ENCODE data around the gene TOR3A.

TOR3A gene

DNA sequence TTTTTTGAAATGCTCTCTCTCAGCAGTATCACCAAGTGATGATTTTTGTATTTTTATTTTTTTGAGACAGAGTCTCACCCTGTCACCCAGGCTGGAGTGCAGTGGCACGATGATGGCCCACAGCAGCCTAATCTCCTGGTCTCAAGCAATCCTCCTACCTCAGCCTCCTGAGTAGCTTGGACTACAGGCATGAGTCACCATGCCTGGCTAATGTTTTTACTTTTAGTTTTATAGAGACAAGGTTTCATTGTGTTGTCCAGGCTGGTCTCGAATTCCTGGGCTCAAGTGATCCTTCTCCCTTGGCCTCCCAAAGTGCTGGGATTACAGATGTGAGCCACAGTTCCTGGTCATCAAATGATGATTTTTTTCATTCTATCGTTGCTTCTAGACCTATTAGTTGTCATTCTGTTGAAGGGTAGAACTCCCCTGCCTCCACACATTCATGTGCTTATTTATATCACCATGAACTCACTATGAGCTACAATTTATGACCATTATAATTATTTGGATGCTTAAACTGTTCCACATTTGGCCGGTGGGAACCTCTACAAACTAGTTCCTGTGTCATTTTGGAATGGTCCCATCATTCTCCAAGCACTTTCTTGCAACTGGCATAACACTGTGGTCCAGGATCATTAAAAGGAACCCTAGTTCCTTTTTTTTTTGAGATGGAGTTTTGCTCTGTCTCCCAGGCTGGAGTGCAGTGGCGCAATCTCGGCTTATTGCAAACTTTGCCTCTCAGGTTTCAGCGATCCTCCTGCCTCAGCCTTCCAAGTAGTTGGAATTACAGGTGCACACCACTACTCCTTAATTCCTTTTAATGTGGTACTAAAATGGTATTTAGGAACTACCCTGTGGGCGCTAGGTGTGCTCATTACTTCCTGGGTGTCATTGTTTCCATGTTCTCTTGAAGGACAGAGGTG, 20.2 kb upstream of the TOR3A start:
- DNase-seq (ENCODE audit: extremely low read depth in 1 of 2, low read depth in 1 of 2), result no peak

DNA sequence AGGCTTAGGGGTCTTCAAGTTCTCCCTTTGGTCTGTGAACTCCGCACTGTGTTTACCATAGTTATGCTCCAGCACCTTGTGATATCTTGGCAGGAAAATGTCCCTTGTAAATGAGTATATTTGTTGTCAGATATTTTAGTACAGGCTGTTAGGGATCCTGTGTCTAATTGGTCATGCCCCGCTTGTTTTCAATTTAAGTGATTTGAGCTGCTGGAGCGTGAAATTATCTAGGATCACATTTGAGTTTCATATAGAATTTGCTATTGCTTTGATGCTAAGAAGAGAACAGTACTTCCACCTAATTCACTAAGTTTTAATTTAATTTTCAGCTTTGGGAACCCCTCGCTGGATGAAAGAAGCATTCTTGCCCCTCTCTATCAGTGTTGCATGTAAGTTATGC, 15.4 kb upstream of the TOR3A start:
- no peak for DNase-seq (ENCODE audit: extremely low read depth in 1 of 2, low read depth in 1 of 2)

DNA sequence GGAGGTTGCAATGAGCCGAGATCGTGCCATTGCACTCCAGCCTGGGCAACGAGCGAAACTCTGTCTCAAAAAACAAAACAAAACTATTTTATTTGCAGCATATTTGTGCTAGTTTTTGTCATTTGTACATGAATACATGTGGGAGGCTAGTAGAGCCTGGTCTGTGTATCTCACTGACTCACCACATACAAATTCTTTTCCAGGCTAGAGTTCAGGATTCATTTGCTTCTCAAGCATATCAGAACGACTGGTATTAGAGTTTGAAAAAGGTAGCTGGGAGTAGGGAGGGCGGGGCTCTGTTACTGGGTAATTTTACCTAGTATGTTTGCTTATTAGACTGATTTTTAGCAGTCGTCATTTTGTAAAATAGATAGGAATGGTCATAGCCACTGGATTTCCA, 4.5 kb upstream of the TOR3A start:
- DNase-seq (ENCODE audit: extremely low read depth in 1 of 2, low read depth in 1 of 2), result no peak

DNA sequence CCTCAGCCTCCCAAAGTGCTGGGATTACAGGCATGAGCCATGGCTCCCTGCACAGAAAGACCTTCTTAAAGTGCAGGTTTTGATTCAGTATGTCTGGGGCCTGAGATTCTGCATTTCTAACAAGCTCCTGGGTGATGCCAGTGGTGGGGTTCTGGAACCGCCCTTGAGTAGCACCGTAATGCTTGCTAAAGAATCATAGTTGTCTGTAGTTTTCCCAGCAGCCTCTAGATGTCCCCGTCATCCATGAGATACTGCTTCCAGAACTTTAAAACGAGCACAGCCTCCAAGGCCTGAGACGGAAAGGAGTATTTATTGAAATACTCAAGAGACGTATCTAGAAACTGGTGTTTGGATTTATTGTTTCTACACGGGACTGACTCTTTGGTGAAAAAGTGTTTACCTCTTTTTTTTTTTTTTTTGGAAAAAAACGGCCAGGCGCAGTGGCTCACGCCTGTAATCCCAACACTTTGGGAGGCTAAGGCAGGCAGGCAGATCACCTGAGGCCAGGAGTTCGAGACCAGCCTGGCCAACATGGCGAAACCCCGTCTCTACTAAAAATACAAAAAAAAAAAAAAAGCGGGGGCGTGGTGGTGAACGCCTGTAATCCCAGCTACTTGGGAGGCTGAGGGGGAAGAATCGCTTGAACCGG, 2.6 kb upstream of the TOR3A start:
- DNase-seq (ENCODE audit: extremely low read depth in 1 of 2, low read depth in 1 of 2), result no peak

DNA sequence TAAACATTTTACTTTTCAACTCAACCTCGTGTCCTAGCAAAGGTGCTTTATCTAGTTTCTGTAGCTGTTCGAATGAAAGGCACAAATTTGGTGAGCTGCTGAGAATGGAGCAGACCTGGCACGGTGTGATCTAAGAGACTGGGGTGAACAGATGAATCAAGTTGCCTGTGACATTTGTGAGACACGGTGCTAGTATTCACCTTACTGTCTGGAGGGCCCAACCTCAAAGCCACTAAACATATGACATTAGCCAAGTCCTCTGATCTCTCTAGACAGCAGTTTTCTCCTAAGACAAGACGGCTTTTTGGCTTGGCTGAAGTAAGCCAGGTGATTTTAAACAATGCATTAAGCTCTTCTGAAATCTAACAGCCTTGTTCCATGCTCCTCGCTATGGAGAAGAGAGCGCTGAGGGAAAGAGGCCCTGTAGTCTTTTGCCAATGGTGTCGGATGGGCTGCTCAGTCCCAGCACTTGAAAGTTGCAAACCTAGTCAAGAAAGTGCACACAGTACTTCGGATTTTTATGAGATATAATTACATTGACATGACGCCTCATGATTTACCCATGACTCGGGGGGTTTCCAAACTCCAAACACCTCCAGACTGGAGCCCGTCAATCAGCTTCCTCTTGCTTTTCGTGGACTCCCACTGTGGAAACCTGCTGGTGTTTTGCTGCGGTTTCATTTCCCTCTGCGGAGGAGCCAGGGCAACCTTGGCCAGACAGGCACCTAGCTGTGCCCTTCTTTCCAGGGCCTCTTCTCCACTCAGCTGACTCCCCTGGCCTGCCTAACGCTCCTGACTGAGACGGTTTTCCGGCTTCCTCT, 794 bp upstream of the TOR3A start:
- no peak for DNase-seq (ENCODE audit: extremely low read depth in 1 of 2, low read depth in 1 of 2)

DNA sequence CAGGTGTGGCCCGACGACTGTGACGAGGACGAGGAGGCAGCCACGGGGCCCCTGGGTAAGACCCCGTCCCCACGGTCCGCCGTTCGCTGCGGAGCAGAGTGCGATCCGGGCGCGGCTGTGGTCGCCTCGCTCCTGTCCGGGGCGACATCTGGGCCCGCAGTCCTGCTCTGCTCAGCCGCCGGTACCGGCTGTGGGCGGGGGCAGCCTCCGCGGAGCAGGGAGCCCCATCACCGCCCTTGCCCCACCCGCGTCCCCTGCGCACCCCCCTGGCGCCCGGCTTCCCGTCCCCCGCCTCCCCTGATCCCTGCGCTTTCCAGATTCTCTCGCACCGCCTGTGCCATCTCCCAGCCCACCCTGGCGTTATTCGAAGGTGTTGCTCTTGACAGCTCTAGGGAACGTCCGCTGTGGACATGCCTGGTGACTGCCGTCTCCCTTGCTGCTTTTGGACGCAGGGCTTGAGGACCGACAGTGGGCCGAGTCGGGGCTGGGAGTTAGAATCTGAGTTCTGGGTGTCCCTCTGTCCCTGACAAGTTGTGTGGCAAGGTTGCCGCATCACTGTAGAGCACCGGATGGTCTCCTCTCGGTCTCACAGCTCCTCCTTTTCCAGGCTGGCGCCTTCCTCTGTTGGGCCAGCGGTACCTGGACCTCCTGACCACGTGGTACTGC, 596 bp downstream of the TOR3A start:
- no peak for DNase-seq (ENCODE audit: extremely low read depth in 1 of 2, low read depth in 1 of 2)

DNA sequence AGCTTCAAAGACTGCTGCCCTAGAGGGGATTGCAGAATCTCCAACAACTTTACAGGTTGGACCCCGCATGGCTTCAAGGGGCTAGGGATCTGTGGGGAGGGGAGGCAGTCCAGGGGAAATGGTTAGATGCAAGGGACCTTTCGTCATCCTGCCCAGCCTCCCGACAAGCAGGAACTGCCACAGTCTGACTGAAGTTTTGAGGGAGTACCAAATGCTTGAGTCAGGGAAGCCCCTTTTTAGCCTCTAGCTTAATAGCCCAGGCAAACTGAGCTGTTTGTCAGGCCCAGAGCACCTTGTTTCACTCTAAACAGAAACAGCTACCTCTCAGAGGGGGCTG, 1.1 kb downstream of the TOR3A start:
- no peak for DNase-seq (ENCODE audit: extremely low read depth in 1 of 2, low read depth in 1 of 2)

DNA sequence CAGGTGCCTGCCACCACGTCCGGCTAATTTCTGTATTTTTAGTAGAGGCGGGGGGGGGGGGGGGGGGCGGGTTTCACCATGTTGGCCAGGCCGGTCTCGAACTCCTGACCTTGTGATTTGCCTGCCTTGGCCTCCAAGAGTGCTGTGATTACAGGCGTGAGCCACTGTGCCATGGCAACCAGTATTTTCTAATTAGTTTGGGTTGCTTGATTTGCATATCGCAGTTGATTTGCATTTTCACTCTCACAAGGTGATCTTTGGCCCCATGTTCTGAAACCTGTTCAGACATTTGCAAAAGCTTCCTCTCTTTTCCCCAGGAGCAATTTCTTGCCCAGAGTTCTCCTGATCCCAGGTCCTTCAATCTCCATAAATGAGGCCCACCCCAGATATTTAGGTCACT, 1.7 kb downstream of the TOR3A start:
- no peak for DNase-seq (ENCODE audit: extremely low read depth in 1 of 2, low read depth in 1 of 2)

DNA sequence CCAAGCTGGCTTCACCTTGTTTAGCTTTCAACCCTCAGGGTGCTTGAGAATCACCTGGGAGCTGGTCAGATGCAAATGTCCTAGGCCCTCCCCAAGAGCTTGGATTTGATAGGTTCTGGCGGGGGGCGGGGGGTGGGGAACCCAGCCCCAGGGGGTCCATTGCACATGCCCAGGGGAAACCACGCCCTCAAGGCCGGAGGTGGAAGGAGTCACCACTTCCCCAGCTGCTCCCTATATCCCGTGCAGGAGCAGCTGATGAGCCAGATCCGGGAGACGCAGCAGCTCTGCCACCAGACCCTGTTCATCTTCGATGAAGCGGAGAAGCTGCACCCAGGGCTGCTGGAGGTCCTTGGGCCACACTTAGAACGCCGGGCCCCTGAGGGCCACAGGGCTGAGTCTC, 5.8 kb downstream of the TOR3A start:
- no peak for DNase-seq (ENCODE audit: extremely low read depth in 1 of 2, low read depth in 1 of 2)

DNA sequence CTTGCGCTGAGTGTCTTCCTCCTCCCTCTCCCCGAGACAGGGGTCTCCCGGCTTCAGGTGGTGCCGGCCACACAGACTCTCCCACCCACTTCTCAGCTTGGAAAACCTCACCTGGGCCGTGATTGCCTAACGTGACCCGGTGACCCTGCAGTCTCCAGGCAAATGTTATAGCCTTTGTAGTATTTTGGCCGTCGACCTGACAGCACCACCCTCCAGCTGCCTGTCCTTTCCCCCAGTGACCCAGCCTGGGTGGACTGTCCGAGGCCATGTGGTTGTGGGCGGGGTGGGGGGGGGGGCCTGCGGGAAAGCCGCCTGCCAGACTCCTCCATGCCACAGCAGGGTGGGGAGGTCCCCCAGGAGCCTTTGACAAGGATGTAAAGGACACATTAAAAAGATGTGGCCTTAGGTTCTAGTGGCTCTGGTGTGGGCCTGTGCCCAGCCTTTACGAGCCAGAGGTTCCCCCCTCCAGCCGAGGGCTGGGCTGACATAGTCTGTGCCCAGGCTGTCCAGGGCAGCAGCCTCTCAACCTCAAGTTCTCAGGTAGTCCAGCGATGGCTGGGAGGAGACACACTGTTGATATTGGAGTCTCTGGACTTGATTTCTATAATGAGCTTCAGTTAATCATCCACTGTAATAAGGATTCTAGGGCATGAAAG, 8.1 kb downstream of the TOR3A start:
- no peak for DNase-seq (ENCODE audit: extremely low read depth in 1 of 2, low read depth in 1 of 2)

DNA sequence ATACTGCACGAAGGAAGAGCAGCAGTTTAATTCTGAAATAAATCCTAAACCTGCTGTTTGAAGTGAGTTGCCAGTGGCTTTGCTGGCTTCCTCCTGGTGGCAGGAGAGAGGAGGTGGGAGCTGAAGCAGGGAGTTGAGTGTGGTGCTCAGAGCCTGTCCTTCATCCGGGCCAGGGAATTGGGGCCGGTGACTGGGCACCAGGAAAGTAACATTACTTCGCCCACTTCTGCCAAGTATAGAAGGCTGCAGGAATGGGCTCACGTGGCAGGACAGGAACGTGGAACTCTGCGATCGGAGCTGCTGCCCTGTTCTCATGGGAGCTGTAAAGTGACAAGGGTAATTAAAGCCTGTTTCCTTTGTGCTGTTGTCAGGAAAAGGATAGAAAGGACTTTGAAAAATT, 8.7 kb downstream of the TOR3A start:
- DNase-seq (ENCODE audit: extremely low read depth in 1 of 2, low read depth in 1 of 2), result no peak

DNA sequence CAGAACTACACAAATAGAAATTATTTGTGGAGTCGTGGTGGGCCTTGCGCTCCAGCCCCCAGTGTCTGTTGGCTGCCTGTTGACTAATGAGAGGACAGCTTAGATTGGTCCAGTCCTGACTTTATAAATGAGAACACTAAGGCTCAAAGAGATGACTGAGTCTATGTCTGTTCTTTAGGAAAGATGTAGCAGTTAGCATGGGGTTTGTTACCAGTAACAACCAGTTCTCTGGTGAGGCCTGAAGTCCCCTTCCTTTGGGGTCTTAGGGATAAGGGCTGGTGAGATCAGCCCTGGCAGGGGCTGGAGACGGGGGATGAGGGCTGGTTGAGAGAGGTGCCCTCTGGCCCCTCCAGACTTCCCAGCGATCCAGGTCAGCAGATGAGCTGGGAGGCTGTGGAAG, 9.1 kb downstream of the TOR3A start:
- DNase-seq (ENCODE audit: extremely low read depth in 1 of 2, low read depth in 1 of 2), result no peak

DNA sequence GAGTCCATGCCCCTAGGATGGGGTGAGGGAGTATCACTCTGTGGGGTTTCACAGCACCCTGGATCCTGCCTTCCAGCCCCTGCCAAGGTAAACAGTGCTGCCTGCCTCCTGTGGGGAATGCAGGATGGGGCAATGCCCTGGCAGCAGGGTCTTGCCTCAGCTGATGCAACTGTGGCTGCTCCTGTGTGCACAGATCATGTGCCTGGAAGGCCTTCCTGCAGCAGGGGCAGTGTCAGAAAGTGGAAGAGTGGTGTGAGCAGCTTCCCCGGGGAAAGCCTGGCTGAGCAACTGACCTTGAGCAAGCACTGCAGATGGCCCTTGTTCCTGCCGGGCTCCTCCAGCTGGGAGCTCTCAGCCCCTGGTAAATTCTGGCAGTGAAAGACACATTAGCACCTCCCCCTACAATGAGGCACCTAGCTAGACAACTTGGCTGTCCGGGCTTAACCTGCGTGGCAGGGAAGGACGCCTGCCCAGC, 9.9 kb downstream of the TOR3A start:
- DNase-seq (ENCODE audit: extremely low read depth in 1 of 2, low read depth in 1 of 2), result no peak

DNA sequence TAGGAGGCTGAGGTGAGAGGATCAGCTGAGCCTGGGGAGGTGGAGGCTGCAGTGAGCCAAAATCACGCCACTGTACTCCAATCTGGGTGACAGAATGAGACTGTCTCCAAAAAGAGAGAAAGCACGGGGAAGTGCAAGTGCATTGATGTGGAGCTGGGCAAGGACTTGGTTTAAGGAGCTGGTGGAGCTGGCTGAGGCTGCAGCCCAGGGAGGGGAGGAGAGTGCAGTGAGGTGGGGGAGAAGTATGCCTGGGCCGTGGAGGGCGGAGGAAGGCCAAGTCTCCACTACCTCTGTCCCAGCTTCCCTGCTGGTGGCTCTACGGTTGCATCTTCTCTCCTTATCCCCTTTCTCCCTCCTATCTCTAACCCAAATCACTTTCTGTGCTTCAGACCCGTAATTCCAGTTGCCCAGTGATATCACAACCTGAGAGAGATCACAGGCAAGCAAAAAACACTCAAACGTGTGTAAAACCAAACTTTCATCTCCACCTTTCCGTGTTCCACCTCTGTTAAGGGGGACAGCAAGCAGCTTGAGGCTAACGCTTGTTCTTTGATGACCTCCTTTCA, 11.1 kb downstream of the TOR3A start:
- no peak for DNase-seq (ENCODE audit: extremely low read depth in 1 of 2, low read depth in 1 of 2)

DNA sequence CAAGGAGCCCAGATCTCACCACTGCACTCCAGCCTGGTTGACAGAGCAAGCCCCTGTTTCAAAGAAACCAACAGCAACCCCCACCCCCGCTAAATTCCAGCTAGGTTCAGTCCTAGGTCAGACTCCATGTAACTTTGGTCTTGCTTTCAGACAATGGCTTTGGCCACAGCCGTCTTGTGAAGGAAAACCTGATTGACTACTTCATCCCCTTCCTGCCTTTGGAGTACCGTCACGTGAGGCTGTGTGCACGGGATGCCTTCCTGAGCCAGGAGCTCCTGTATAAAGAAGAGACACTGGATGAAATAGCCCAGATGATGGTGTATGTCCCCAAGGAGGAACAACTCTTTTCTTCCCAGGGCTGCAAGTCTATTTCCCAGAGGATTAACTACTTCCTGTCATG, 12.9 kb downstream of the TOR3A start:
- no peak for DNase-seq (ENCODE audit: extremely low read depth in 1 of 2, low read depth in 1 of 2)

DNA sequence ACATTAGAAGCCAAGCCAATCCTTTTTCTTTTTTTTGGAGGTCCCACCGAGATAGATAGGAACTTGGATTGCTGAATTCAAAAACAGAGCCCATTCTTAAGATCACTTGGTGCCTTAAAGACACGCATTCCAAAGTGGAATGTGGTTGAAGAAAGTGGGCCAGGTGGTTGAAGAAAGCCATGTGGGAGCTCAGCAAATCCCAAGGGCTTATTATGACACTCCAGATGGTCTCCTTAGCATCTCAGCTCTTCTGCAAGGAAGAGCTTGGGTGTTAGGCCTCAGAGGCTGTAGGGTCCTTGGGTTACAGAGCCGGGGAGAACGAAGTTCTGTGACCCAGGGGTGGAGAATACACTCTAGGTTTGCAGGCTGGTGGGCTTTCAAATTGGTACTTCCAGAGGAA, 13.5 kb downstream of the TOR3A start:
- DNase-seq (ENCODE audit: extremely low read depth in 1 of 2, low read depth in 1 of 2), result no peak

DNA sequence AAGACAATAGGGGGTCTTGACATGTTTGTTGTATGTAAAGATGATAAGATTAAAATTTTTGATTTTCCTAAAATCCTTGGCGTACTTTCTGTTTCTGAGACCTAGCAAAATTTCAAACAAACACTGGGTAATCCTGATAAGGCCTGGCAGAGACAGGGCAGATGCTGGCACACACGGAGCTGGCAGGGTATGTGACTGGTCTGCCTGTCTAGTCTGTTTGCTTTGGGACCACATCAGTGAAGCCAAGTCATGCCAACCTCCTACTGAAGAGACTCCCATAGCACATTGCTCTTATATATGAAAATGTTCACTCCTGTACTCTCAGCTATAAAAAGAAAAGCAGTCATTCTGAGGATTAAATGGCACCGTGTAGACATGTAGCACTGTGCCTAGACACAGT, 14.1 kb downstream of the TOR3A start:
- DNase-seq (ENCODE audit: extremely low read depth in 1 of 2, low read depth in 1 of 2), result no peak

DNA sequence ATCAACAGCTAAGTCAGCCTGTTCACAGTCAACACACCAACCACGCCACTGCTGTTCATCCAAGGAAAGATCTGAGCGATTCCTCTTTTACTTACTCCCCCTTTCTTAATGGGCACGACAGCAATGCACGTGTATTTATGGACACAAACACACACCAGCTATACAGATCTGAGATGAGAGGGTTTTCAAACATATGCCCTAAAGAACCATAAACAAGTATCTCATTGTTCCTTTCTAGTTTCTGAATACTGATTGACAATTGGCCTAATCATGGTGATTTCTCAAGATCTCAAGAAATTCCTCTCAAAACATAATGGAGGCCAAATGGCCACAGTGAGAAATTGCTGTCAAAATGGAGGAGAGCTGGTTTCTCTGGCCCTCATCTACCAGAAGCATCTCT, 18.0 kb downstream of the TOR3A start:
- DNase-seq (ENCODE audit: extremely low read depth in 1 of 2, low read depth in 1 of 2), result no peak

DNA sequence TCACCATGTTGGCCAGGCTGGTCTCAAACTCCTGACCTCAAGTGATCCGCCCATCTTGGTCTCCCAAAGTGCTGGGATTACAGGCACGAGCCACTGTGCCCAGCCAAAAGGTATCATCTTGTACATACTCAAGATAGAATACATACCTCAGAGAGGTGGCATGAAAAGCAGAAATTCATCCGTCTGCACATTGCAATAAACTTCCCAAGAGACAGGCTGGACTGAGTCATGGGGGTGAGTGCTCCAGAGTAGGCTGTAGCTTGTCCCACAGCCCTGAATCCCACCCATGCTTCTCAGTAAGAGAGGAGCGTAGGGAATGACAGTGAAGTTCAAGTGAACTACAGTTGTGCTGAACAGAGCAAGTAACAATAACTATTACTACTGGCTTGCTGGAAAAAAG, 19.7 kb downstream of the TOR3A start:
- no peak for DNase-seq (ENCODE audit: extremely low read depth in 1 of 2, low read depth in 1 of 2)

DNA sequence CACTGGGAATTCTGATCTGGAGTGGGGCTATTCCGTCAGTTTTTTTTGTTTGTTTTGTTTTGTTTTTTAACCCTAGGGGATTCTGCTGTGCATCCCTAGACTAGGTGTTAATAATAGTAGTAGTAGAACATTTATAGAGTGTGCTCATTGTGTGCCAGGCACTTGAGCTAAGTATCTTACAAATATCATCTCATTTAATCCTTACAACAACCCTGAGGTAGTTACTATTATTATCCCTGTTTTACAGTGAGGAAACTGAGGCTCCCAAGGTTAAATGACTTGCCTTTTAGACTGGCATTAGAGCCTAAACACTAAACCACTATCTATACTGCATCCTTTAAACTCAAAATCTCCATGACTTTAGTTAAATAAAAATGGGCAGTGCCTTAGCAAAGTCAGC, 22.1 kb downstream of the TOR3A start:
- DNase-seq (ENCODE audit: extremely low read depth in 1 of 2, low read depth in 1 of 2), result no peak

All from activated CD8-positive, alpha-beta memory T cell treated with anti-CD3 and anti-CD28 coated beads for 1 hour (primary cell).